ENCODE data around the gene TCP11L1.

The TCP11L1 gene

GRCh38 chr11:33039274-33040032 is at the start of gene TCP11L1:
Gene TCP11L1, plus strand, starts transcription at chr11:33039572. Its CDS starts 4,202 bp downstream, at chr11:33043774.
- peak within 1 kb of the TSS; percentile 82 for H3K4me3 ChIP-seq (ENCODE audit: low read depth, low read length)

GRCh38 chr11:32990481-32990880 is 48.9 kb upstream of the TCP11L1 start:
- H3K79me2 ChIP-seq (ENCODE audit: control insufficient read depth, insufficient read depth, low read length, unreplicated experiment): no peaks in the 10 kb centered on the region
- no peak overlapping the region for H3K27ac ChIP-seq (ENCODE audit: low read depth, low read length)
- no peaks in the 10 kb centered on the region for H3K4me1 ChIP-seq (ENCODE audit: control insufficient read depth, insufficient read depth, low read length, unreplicated experiment)
- no peaks in the 10 kb centered on the region for H3K36me3 ChIP-seq (ENCODE audit: insufficient read depth, low read length)
- no peak overlapping the region for H3K4me3 ChIP-seq (ENCODE audit: low read depth, low read length)
- no peak overlapping the region for H2AFZ ChIP-seq (ENCODE audit: low read length, unreplicated experiment)
- H3K27me3 ChIP-seq (ENCODE audit: insufficient read depth, low read length): no peaks in the 10 kb centered on the region

More at GRCh38 chr11:33039274-33040032, at the start of gene TCP11L1:
- peak within 1 kb of the TSS; percentile 78 for H3K27ac ChIP-seq (ENCODE audit: low read depth, low read length)
- peak within 1 kb of the TSS; percentile 78 for H2AFZ ChIP-seq (ENCODE audit: low read length, unreplicated experiment)
- no peaks in the 10 kb centered on the region for H3K27me3 ChIP-seq (ENCODE audit: insufficient read depth, low read length)
- H3K4me1 ChIP-seq (ENCODE audit: control insufficient read depth, insufficient read depth, low read length, unreplicated experiment): peaks cover 17% of the 10 kb centered on the region
- H3K36me3 ChIP-seq (ENCODE audit: insufficient read depth, low read length): peaks cover 4% of the 10 kb centered on the region; the same call in 1 of the 2 replicates
- H3K79me2 ChIP-seq (ENCODE audit: control insufficient read depth, insufficient read depth, low read length, unreplicated experiment): peaks cover 19% of the 10 kb centered on the region

DNA sequence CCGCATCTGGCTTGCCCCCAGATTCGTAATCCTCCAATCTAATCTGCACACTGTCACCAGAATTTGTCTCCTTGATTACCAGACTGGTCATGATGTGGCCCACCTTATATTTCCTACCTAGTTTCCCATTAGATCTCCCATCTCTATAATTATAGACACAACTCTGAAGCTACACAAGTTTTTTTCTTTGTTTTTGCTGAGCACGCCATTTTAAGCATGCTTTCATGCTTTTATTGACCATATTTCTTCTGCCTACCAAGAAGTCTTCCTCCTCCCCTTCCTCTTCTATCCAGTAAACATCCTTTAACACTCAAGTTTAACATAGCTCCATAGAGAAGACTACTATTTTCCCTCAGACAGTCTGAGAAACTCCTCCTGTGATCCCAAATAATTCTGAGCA is 47.9 kb upstream of the TCP11L1 start:
- H2AFZ ChIP-seq (ENCODE audit: low read length, unreplicated experiment): no peak overlapping the region
- H3K79me2 ChIP-seq (ENCODE audit: control insufficient read depth, insufficient read depth, low read length, unreplicated experiment): no peaks in the 10 kb centered on the region
- H3K36me3 ChIP-seq (ENCODE audit: insufficient read depth, low read length): no peaks in the 10 kb centered on the region
- H3K4me3 ChIP-seq (ENCODE audit: low read depth, low read length): no peak overlapping the region
- no peak overlapping the region for H3K27ac ChIP-seq (ENCODE audit: low read depth, low read length)
- no peaks in the 10 kb centered on the region for H3K27me3 ChIP-seq (ENCODE audit: insufficient read depth, low read length)
- H3K4me1 ChIP-seq (ENCODE audit: control insufficient read depth, insufficient read depth, low read length, unreplicated experiment): no peaks in the 10 kb centered on the region

- no peaks in the 10 kb centered on the region for H3K27me3 ChIP-seq (ENCODE audit: insufficient read depth, low read length)
- no peak overlapping the region for H2AFZ ChIP-seq (ENCODE audit: low read length, unreplicated experiment)
- H3K4me1 ChIP-seq (ENCODE audit: control insufficient read depth, insufficient read depth, low read length, unreplicated experiment): no peaks in the 10 kb centered on the region
- H3K4me3 ChIP-seq (ENCODE audit: low read depth, low read length): no peak overlapping the region
- no peaks in the 10 kb centered on the region for H3K79me2 ChIP-seq (ENCODE audit: control insufficient read depth, insufficient read depth, low read length, unreplicated experiment)
- H3K27ac ChIP-seq (ENCODE audit: low read depth, low read length): no peak overlapping the region
- no peaks in the 10 kb centered on the region for H3K36me3 ChIP-seq (ENCODE audit: insufficient read depth, low read length)
Measured at GRCh38 chr11:32991898-32992297, 47.5 kb upstream of the TCP11L1 start.

- Histone ChIP-seq H3K27me3 (ENCODE audit: insufficient read depth, low read length) (no peaks in the 10 kb centered on the region), H3K79me2 (ENCODE audit: control insufficient read depth, insufficient read depth, low read length, unreplicated experiment) (no peaks in the 10 kb centered on the region), H3K27ac (ENCODE audit: low read depth, low read length) (peak overlapping the region; percentile 55), H3K4me3 (ENCODE audit: low read depth, low read length) (peak overlapping the region; percentile 42; the same call in 1 of the 2 replicates), H3K36me3 (ENCODE audit: insufficient read depth, low read length) (peaks cover 5% of the 10 kb centered on the region; the same call in 1 of the 2 replicates), H3K4me1 (ENCODE audit: control insufficient read depth, insufficient read depth, low read length, unreplicated experiment) (peaks cover 21% of the 10 kb centered on the region), H2AFZ (ENCODE audit: low read length, unreplicated experiment) (peak overlapping the region; percentile 69)
Measured at GRCh38 chr11:33000181-33000580, 39.2 kb upstream of the TCP11L1 start.

DNA sequence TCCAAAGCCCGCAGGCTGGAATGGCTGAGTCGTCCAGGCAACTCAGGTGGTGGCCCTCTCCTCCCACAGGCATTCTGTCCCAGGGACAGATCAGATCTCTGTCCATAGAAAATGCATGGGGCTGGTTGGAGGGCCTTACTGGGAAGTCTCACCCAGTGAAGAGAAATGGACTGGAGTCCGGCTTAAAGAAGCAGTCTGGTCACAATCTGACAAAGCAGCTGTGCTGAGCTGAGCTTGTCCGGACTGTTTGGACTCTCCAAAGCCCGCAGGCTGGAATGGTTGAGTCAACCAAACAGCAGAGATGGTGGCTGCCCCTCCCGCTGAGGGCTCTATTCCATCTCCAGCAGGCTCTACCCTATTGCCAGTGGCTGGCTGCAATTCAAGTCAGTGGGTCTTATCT is 38.1 kb upstream of the TCP11L1 start:
- H3K27me3 ChIP-seq (ENCODE audit: insufficient read depth, low read length): no peaks in the 10 kb centered on the region
- no peak overlapping the region for H3K4me3 ChIP-seq (ENCODE audit: low read depth, low read length)
- peaks cover 5% of the 10 kb centered on the region; the same call in 1 of the 2 replicates for H3K36me3 ChIP-seq (ENCODE audit: insufficient read depth, low read length)
- H3K79me2 ChIP-seq (ENCODE audit: control insufficient read depth, insufficient read depth, low read length, unreplicated experiment): no peaks in the 10 kb centered on the region
- no peak overlapping the region for H2AFZ ChIP-seq (ENCODE audit: low read length, unreplicated experiment)
- H3K4me1 ChIP-seq (ENCODE audit: control insufficient read depth, insufficient read depth, low read length, unreplicated experiment): peaks cover 21% of the 10 kb centered on the region
- no peak overlapping the region for H3K27ac ChIP-seq (ENCODE audit: low read depth, low read length)

- peaks cover 5% of the 10 kb centered on the region; the same call in 1 of the 2 replicates for H3K36me3 ChIP-seq (ENCODE audit: insufficient read depth, low read length)
- no peaks in the 10 kb centered on the region for H3K79me2 ChIP-seq (ENCODE audit: control insufficient read depth, insufficient read depth, low read length, unreplicated experiment)
- H3K4me1 ChIP-seq (ENCODE audit: control insufficient read depth, insufficient read depth, low read length, unreplicated experiment): peaks cover 21% of the 10 kb centered on the region
- no peaks in the 10 kb centered on the region for H3K27me3 ChIP-seq (ENCODE audit: insufficient read depth, low read length)
- no peak overlapping the region for H3K27ac ChIP-seq (ENCODE audit: low read depth, low read length)
- no peak overlapping the region for H2AFZ ChIP-seq (ENCODE audit: low read length, unreplicated experiment)
- no peak overlapping the region for H3K4me3 ChIP-seq (ENCODE audit: low read depth, low read length)
Measured at GRCh38 chr11:33001751-33002542, 37.4 kb upstream of the TCP11L1 start.

DNA sequence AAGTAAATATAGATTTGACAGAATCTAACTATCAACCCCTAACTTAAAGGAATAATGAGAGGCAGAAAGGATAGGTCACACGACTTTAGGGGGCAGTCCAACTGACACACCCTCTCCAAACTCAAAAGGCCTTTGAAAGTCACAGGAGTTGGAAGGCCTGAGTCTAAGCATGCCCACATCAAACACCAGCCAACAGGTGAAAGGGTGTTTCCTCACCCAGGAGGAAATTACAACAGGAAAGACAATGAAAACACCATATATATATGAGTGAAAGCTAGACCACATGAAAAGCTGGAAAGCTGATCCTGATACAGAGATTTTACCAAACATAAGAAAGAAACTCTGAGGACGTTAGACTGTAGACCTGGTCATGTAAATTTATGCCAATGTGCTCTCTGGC is 34.2 kb upstream of the TCP11L1 start:
- Histone ChIP-seq H3K36me3 (ENCODE audit: insufficient read depth, low read length) (no peaks in the 10 kb centered on the region), H2AFZ (ENCODE audit: low read length, unreplicated experiment) (no peak overlapping the region), H3K79me2 (ENCODE audit: control insufficient read depth, insufficient read depth, low read length, unreplicated experiment) (no peaks in the 10 kb centered on the region), H3K4me3 (ENCODE audit: low read depth, low read length) (no peak overlapping the region), H3K4me1 (ENCODE audit: control insufficient read depth, insufficient read depth, low read length, unreplicated experiment) (peaks cover 13% of the 10 kb centered on the region), H3K27me3 (ENCODE audit: insufficient read depth, low read length) (no peaks in the 10 kb centered on the region), H3K27ac (ENCODE audit: low read depth, low read length) (no peak overlapping the region)

DNA sequence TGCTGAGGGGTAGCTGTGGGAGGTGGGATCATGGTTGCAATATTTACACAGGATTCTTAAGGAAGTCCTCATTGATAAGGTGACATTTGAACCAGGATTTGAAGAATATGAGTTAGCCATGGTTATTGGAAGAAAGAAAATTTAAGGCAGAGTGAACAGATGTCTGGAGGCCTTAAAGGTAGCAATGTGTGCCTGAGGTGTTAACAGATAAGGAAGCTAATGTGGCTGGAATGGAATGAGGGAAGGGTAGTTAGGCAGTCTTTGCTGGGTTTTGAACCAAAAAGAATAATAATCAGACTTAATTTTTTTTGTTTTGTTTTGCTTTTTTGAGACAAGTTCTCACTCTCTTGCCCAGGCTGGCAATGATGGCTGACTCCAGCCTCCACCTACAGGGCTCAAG is 33.4 kb upstream of the TCP11L1 start:
- H3K4me3 ChIP-seq (ENCODE audit: low read depth, low read length): no peak overlapping the region
- no peaks in the 10 kb centered on the region for H3K27me3 ChIP-seq (ENCODE audit: insufficient read depth, low read length)
- H3K4me1 ChIP-seq (ENCODE audit: control insufficient read depth, insufficient read depth, low read length, unreplicated experiment): peaks cover 5% of the 10 kb centered on the region
- no peak overlapping the region for H2AFZ ChIP-seq (ENCODE audit: low read length, unreplicated experiment)
- H3K36me3 ChIP-seq (ENCODE audit: insufficient read depth, low read length): no peaks in the 10 kb centered on the region
- H3K79me2 ChIP-seq (ENCODE audit: control insufficient read depth, insufficient read depth, low read length, unreplicated experiment): no peaks in the 10 kb centered on the region
- H3K27ac ChIP-seq (ENCODE audit: low read depth, low read length): no peak overlapping the region

GRCh38 chr11:33013755-33014154 is 25.6 kb upstream of the TCP11L1 start:
- Histone ChIP-seq H3K79me2 (ENCODE audit: control insufficient read depth, insufficient read depth, low read length, unreplicated experiment) (peaks cover 11% of the 10 kb centered on the region), H3K27ac (ENCODE audit: low read depth, low read length) (no peak overlapping the region), H3K4me3 (ENCODE audit: low read depth, low read length) (no peak overlapping the region), H2AFZ (ENCODE audit: low read length, unreplicated experiment) (no peak overlapping the region), H3K4me1 (ENCODE audit: control insufficient read depth, insufficient read depth, low read length, unreplicated experiment) (peaks cover 18% of the 10 kb centered on the region), H3K27me3 (ENCODE audit: insufficient read depth, low read length) (no peaks in the 10 kb centered on the region), H3K36me3 (ENCODE audit: insufficient read depth, low read length) (no peaks in the 10 kb centered on the region)
